Stimulated activated CD8-positive, alpha-beta memory T cell treated with anti-CD3 and anti-CD28 coated beads, Interleukin-15, amount 100 ng/mL, for 1 hour (primary cell): ENCODE measurements around the gene RNH1.
A peak's percentile ranks its signal among the peaks of the same experiment; 100 is the strongest.

Source experiments
- DNase-seq: peaks from one replicate; pipeline ENCODE4 v3.0.0-alpha.2; 2020; ENCODE audit warnings: low read depth

Gene RNH1

DNA sequence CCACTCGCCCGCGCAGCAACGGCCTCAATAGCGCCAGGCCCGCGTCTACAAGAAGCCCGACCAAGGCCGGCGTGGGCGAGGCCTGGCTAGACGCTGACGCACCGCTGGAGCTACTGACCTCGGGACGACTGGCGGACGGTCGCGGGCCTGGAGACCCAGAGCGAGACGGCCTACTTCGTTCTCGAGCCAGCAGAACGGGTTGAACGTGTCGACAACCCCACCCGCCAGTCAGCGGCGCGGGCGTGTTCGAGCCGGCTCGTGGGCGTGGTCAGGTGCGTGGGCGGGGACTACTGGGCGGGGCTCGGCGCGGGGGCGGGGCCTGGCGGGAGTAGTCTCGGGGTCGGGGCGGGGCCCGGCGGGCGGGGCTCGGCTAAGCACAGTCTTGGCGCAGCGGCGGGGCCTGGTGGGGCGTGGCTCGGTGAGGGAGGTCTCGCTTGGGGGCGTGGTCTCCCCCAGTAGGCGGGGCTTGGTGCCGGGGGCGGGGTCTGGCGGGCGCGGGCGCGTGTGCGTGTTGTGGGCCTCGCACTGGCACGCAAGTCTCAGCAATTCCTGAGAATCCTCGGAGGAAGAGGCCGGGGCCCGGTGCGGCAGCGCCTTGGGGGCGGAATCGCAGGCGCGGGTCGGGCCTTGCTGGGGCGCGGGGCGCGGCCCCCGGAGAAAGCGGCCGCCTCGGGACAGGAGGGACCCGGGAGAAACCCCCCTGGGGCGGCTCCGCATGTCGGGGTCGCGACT lies at the start of gene RNH1:
TSS of gene RNH1 (minus strand) at position 248 of the 732 bp plus-strand sequence. CDS start 5,080 bp downstream, outside the sequence.
- DNase-seq = peak; percentile 98

DNA sequence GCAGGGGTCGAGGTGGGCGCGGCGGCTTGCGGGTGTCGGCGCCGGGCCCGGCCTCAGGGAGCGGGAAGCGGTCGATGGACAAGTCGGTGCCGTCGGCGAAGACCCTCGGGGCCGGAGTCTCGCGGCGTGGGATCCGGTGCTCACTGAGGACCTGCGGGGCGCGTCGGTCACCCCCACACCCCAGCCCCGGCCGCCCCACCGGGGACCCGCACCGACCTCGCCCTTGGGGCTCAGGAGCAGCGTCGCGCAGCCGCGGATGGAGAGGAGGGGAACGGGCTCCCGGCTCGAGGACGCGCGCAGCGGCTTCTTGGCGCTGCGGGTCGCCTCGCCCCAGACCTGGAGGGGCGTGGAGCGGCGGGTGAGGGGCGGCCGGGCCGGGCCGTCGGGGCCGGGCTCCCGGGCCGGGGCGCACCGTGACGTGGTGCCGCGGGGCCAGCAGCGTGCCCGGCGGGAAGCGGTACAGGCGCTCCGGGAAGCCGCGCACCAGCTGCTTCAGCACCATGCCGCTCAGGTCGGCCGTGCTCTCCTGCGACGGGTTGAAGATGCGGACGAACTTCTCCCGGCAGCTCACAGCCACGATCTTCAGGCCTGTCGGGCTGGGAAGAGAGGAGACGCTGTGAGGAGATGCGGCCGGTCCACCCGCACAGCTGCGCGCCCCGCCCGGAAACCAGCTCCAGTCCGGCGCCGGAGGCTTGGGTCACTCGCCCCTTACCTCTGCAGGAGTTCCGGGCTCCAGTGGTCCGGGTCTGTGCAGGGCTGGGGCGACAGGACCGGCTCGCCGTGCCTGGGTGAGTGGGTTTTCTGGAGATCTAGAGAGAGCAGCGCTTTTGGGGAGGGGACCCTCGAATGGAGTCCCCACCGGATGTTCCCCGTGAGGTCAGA lies 49.0 kb upstream of the RNH1 start:
- DNase-seq = no peak

GRCh38 chr11:555227-555779 lies 48.3 kb upstream of the RNH1 start:
- no peak for DNase-seq

DNA sequence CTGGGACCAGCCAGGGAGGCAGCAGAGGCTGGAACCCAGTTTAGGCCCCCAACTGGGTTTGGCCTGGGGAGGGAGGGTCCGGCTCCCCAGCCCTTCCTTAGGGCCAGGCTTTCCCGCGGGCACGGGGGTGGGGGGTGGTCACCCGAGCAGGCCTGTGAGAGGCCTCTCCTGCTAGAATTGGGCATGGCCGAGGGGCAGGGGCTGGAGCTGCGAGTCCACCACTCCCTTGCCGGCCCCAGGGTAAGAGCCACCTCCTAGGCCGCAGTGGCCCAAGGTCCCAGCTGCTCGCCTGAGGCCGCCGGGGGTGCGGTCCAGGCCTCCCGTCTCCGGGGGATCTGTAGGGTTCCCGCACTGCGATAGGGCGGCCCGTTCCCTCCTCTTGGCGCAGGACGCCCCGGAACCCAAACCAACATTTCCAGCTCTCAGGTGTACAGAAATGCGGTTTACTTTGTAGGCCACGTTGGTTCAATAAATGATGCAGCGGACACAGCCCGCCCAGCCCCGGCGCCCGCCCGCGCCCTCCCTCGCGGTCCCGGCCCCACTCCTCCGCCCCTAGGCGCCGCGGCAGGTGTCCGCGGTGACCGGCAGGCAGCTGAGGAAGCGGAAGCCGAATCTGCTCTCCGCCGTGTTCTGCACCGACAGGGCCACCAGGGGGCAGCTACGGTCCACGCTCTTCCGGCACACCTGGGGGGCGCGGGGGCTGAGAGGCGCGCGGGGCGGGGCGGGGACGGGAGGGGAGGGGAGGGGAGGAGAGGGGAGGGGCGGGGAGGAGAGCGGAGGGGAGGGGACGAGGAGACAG lies 47.6 kb upstream of the RNH1 start:
- no peak for DNase-seq

GRCh38 chr11:553988-554340 lies 46.9 kb upstream of the RNH1 start:
- DNase-seq = no peak

DNA sequence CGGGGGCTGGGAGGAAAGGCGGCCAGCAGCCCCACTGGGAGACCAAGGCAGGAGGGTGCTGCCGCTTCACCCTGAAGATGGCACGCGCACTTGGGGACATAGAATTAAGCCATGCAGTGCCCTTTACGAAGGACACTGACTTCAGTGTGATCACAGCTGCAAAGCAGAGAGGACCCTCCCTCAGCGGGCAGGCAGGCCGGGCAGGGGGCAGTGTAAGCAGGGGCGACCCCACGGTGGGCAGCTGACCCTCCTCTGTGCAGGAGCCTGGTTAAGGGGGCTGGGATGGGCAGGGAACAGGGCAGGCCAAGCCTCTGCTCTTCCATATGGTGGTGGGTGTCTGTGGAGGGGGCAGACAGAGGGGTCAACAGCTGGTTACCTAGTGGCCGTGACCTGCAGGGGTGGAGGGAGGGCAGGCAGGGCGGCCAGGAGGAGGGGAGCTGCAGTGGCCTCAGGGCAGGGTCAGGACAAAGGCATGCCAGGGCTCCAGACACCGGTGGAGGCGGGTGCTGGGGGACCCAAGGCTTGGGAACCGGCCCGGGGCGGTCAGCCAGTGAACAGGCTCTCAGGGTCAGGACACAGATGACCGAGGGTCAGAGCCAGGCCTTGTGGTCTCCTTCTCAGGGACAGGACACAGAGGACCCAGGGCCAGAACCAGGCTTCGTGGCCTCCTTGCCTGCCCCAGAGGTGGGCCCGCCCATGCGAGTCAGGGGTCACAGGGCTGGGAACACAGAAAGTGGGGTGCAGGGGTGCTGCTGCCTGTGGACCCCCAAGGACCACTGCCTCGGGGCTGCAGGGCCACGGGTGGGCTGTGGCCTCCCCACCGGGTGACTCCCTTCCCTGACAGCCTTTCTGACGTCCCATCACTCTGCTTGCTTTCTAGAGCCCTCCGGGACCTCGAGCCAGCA lies 46.3 kb upstream of the RNH1 start:
- DNase-seq = no peak

GRCh38 chr11:551596-551995 lies 44.6 kb upstream of the RNH1 start:
- no peak for DNase-seq

- DNase-seq = no peak
Measured at GRCh38 chr11:551131-551530, 44.1 kb upstream of the RNH1 start.

DNA sequence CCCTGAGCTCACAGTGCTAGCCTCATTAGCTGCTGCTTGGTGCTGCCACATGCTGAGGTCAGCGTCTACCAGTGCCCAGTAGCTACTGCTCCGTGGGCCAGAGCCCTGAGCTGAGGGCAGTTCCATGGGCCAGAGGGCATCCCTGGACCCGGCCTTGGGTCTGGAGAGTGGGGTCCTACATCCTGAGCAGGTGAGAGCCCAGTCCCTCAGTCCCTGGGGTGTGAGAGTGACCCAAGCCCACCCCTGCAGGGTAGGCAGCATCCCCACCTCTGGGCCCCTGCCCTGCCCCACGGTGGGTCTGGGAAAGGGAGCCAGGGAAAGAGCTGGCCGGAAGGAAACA lies 43.7 kb upstream of the RNH1 start:
- DNase-seq = no peak

DNA sequence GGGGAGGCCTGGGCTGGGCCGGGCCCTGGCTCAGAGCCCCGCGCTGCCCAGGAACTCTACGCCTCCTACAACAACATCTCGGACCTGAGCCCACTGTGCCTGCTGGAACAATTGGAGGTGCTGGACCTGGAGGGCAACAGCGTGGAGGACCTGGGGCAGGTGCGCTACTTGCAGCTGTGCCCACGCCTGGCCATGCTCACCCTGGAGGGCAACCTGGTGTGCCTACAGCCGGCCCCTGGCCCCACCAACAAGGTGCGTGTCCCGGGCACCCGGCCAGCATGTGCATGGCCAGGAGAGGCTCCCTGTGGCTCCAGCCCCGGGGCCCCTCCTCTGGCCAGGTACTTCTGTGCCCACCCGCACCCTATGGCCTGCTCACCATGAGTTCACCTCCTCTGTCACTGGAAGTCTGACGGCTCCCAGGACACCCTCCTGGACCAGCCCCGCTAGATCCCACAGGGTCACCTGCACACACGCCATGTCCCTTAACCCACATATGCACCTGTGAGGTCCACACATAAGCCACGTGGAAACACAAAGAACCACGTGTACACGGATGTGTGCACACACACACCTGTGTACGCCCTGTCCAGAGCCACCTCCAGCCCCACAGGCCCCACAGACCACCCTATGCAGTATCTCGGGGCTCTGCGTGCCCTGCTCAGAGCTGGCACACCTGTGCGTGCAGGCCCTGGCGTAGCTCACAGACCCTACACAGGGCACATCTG lies 43.1 kb upstream of the RNH1 start:
- no peak for DNase-seq

DNA sequence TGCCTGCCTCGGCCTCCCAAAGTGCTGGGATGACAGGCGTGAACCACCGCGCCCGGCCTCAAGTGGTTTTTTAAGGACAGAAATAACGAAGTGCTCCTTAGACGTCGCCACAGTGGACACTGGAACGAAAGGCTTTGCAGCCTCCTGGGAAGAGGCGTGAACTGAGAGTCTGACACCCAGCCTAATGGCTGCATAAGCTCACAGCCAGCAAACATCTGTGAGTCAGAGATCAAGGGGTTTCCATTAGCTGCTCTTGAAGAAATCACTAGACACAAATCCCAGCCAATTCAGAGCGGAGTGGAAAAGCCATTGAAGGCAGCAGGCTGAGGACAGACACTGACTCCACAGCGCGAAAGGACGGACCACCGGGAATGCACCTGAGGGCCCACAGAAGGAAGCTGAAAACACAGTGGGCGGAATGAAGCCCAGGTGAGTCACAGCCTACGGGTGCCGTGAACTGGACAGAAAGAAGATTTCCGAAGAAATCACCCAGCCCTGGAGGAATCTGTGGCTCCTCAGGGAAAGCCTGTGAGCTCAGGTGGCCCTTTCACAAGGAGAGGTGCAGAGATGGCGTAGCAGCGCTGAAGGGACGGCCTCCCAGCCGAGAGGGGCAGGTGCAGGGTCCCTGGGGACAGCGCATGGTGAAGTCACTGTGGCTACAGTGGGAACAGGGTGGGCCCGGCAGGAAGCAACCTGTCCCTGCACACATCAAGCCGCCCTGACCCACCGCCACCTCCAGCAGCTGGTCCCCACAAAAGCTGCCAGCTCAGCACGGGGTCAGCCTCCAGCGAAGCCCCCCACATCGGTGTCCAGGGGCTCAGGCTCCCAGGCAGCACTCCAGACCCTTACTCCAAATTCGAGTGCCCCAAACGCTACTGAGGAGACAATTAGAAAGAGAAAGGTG lies 41.9 kb upstream of the RNH1 start:
- DNase-seq = no peak

DNA sequence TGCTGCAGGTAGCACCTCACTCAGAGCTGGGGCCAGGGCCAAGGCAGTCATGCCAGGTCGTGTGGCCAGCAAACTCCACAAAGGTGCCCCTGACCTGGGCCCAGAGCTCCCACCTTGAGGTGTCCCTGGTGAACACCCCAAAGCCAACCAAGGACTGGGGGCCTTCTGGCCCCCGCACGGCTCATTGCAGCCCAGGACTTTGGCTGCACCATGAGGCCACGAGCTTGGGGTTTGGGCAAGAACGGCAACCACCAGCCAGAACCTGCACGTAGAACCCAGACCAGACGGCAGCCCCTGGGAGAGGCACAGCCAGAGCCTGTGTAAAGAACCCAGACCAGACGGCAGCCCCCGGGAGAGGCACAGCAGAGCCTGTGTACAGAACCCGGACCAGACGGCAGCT lies 38.1 kb upstream of the RNH1 start:
- no peak for DNase-seq

DNA sequence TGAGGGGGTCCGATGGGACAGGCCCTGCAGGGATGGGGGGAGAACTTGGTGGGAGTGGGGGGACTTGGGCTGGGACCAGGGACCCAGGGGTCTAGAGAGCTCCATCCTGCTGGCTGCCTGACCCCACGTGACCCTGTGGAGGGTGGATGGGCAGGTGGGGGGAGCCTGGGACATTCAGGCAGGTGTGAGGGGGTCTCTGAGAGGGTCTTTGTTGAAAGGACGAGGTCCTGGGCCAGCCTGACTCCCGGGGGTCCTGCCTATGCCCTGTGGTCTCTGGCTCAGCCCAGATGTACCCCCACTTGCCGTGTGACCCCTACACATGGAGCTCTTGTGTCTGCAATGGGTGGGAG lies 37.8 kb upstream of the RNH1 start:
- no peak for DNase-seq

DNA sequence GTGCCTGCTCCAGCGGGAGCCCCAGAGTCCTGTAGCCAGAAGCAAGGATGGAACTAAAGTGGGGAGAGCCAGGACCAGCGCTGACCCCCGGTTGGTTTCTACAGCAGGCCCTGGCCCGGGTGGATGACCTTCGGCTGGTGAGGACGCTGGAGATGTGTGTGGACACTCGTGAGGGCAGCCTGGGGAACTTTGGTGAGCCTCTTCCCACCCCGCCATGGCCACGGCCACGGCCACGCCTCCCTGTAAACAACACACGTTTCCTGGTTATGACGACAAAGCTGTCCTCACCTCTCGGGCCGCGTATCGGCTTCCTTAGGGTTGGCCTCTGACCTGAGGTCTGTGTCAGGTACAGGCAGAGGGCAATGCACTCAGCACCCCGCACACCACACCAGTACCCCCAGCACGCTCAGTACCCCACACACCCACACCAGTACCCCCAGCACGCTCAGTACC lies 34.4 kb upstream of the RNH1 start:
- no peak for DNase-seq

DNA sequence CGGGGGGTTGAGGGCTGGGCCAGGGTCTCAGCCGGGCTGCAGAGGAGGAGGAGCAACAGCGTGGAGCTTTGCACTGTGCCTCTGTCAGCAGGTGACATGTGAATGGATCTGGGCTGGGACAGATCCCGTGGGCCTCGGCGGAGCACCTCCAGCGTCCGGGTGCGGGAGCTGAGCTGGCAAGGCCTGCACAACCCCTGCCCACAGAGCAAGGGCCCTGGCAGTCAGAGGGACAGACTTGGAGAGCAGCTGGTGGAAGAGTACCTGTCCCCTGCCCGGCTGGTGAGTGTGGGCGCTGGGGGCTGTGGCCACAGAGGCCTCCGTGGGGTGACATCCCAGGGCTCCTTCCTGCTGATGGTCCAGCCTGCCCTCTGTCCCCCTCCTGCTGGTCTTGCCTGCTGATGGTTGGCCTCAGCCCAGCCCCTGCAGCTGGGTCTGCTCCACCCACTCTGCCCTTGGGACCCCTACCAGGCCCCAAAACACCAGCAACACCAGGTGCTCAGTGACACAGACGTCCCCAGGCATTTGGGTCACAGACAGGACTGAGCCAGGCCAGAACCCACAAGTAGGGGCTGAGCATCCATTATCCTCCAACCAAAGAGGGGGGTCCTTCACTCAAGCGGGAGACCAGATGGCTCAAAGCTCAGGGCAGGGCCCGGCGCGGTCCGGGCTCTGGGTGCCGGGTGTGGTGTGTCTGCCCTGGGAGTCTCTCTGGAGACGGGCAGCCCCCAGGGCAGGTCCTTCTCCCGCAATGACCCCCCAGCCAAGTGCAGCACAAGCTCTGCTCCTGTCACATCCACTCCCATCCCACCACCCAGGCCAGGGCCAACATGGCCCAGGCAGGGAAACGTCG lies 33.8 kb upstream of the RNH1 start:
- no peak for DNase-seq

DNA sequence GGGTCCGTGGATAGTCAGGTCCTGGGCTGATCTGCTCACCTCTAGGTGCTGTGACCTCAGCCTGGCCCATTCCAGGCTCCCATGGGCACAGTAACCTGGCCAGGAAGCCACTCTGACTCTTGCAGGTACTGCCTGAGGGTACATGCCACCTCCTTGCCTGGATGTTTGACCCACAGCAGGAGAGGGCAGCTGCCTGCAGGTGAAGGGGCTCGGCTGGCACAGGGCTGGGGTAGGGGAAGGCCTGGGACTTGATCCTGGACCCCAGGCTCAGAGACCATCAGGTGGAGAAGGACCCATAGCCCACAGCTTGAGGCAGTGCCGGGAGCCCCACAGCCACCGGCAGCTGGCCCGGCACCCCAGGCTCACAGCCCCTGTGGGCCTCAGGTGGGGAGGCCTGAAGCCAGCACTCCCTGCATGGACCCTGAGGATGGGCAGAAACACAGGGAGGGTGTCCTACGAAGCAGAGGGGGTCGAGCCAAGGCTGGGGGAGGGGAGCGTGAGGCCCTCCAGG lies 33.0 kb upstream of the RNH1 start:
- DNase-seq = no peak

DNA sequence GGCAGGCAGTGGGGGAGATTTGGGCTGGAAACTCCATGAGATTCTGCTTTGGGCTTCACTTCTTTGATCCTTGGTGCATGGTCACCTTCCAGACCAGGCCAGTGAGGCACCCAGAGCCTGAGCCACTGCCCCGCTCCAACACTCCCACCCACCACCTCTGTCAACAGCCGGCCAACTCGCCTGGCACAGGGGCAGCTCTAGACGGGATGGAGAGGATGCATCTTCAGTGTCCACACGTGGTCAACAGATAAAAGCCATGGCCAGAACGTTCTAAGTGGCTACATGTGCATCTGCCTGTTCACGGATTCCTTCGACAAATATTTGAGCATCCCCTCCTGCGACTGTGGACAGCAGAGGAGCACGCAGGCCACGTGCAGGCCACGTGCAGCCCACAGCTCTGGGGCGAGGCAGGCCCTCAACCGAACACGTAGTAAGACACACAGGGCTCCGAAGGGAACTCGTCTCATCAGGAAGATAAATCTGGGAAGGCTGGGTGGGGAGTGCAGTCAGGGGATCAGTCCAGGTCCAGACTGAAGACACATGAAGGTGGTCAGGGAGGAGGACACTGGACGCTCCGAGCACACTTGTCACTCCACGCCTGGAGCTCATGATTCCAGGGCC lies 31.5 kb upstream of the RNH1 start:
- no peak for DNase-seq
